ENCODE data around the gene TPTE.
A peak's percentile ranks its signal among the peaks of the same experiment; 100 is the strongest.
"Not testable (repeated sequence)": the region's sequence is repeated elsewhere in the genome, so short reads cannot be mapped to it uniquely, and the experiment has no call there.

The TPTE gene

DNA sequence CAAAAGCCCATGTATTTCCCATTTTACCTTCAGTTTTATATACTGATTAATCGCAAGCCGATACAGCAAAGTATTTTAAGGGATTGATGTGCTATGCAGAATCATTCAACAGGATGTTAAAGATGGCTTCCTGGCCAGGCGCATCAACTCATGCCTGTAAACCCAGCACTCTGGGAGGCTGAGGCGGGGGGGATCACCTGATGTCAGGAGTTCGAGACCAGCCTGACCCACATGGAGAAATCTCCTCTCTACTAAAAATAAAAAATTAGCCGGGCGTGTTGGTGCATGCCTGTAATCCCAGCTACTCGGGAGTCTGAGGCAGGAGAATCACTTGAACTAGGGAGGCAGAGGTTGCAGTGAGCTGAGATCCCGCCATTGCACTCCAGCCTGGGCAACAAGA lies 116.8 kb downstream of the TPTE start:
- not testable (repeated sequence) for H3K36me3 ChIP-seq (replicated peaks in 1 of 2; ENCODE audit: control insufficient read depth in 2 of 2, insufficient read depth in 2 of 2, low read length in 2 of 2); H3K27ac ChIP-seq (replicated peaks; ENCODE audit: low read length); H3K23ac ChIP-seq (ENCODE audit: low read depth, low read length, poor library complexity); H2AFZ ChIP-seq (ENCODE audit: low read length); H2BK120ac ChIP-seq (ENCODE audit: low read depth, low read length); DNase-seq (ENCODE audit: low spot score); H3K27me3 ChIP-seq (ENCODE audit: control insufficient read depth in 3 of 3, insufficient read depth in 3 of 3, low read depth in 1 of 3, low read length in 3 of 3); H2BK12ac ChIP-seq (ENCODE audit: low read length); H3K9ac ChIP-seq (ENCODE audit: low read depth, low read length, poor library complexity); H3K4me1 ChIP-seq (ENCODE audit: control insufficient read depth in 2 of 2, insufficient read depth in 1 of 2, low read depth in 1 of 2, low read length in 2 of 2); H2BK15ac ChIP-seq (ENCODE audit: low read length); H4K91ac ChIP-seq (ENCODE audit: low read depth, low read length, poor library complexity); H3K4me3 ChIP-seq (ENCODE audit: low read length in 2 of 2); H3K4me2 ChIP-seq (ENCODE audit: insufficient read depth, low read length, poor library complexity, severe bottlenecking); H3K18ac ChIP-seq (ENCODE audit: low read length); H3K14ac ChIP-seq (ENCODE audit: low read length); H2BK5ac ChIP-seq (ENCODE audit: low read length); H3K79me1 ChIP-seq (ENCODE audit: low read depth, low read length); H3K4ac ChIP-seq (ENCODE audit: low read length); H4K8ac ChIP-seq (ENCODE audit: low read depth, low read length); H2AK5ac ChIP-seq (ENCODE audit: low read depth, low read length)
- peaks cover 0 to 15% of the 10 kb centered on the region in 2 donors for H3K9me3 ChIP-seq (replicated peaks in 1 of 2; ENCODE audit: control insufficient read depth in 2 of 2, insufficient read depth in 1 of 2, low read depth in 1 of 2, low read length in 2 of 2)
- no CpG with 5 or more reads among the region's 9 CpGs for WGBS, 2 donors (ENCODE audit: extremely low coverage in 2 of 2, insufficient read length in 2 of 2, insufficient replicate concordance in 1 of 2)

DNA sequence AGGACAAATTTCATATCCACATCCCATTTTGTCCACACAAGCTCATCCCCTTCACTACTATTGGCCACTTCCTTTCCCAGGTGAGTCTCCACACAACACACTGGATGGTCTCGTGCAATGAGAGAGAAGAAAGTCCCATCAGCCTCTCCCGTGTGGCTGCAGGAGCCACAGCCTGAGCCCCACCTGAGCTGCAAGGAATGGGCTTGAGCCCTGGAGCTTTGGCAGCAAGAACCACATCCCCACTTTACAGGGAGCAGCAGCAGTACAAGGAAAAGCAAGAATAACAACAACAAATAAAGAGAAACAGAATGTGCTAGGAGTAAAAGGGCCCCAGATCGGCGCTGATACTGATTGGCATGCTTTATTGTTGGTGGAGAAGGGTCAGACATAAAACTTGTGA lies 117.7 kb downstream of the TPTE start:
- H3K4me2 ChIP-seq (ENCODE audit: insufficient read depth, low read length, poor library complexity, severe bottlenecking), result no peak overlapping the region
- H2BK15ac ChIP-seq (ENCODE audit: low read length), result no peak overlapping the region
- no peak overlapping the region for H3K14ac ChIP-seq (ENCODE audit: low read length)
- H2BK5ac ChIP-seq (ENCODE audit: low read length), result no peak overlapping the region
- H3K27ac ChIP-seq (replicated peaks; ENCODE audit: low read length), result no peak overlapping the region
- H3K9ac ChIP-seq (ENCODE audit: low read depth, low read length, poor library complexity), result no peak overlapping the region
- H3K4me1 ChIP-seq (ENCODE audit: control insufficient read depth in 2 of 2, insufficient read depth in 1 of 2, low read depth in 1 of 2, low read length in 2 of 2), result no peaks in the 10 kb centered on the region
- peak overlapping the region in 1 of 2 donors; percentile 26 for H3K4me3 ChIP-seq (ENCODE audit: low read length in 2 of 2)
- no peak overlapping the region for H3K18ac ChIP-seq (ENCODE audit: low read length)
- no peak overlapping the region for H2AFZ ChIP-seq (ENCODE audit: low read length)
- no peak overlapping the region for H4K91ac ChIP-seq (ENCODE audit: low read depth, low read length, poor library complexity)
- no peak overlapping the region for H2AK5ac ChIP-seq (ENCODE audit: low read depth, low read length)
- no CpG with 5 or more reads among the region's 4 CpGs for WGBS, 2 donors (ENCODE audit: extremely low coverage in 2 of 2, insufficient read length in 2 of 2, insufficient replicate concordance in 1 of 2)
- H3K23ac ChIP-seq (ENCODE audit: low read depth, low read length, poor library complexity), result no peak overlapping the region
- H2BK12ac ChIP-seq (ENCODE audit: low read length), result no peak overlapping the region
- peaks cover 0 to 16% of the 10 kb centered on the region in 2 donors for H3K9me3 ChIP-seq (replicated peaks in 1 of 2; ENCODE audit: control insufficient read depth in 2 of 2, insufficient read depth in 1 of 2, low read depth in 1 of 2, low read length in 2 of 2)
- DNase-seq (ENCODE audit: low spot score), result no peak
- no peaks in the 10 kb centered on the region for H3K36me3 ChIP-seq (replicated peaks in 1 of 2; ENCODE audit: control insufficient read depth in 2 of 2, insufficient read depth in 2 of 2, low read length in 2 of 2)
- H2BK120ac ChIP-seq (ENCODE audit: low read depth, low read length), result no peak overlapping the region
- H4K8ac ChIP-seq (ENCODE audit: low read depth, low read length), result no peak overlapping the region
- H3K27me3 ChIP-seq (ENCODE audit: control insufficient read depth in 3 of 3, insufficient read depth in 3 of 3, low read depth in 1 of 3, low read length in 3 of 3), result no peaks in the 10 kb centered on the region
- no peaks in the 10 kb centered on the region for H3K79me1 ChIP-seq (ENCODE audit: low read depth, low read length)
- H3K4ac ChIP-seq (ENCODE audit: low read length), result no peak overlapping the region

DNA sequence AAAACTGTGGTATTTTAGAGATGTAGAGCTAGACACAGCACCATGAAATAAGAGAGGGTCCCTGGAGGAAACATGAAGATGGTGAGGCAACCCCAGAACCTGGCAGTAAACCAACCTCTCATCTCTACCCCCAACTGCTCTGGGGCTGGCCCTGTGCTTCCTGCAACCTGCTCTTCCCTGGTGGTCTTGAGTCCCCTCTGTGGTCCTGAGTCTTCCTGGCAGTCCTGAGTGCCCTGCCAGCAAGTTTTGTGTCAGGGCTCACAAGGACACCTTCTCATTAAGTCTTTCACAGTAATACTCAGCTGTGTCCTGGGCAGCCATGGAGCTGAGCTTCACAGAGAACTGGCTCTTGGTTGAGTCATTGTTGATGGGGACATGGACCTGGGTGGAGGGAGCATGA lies 118.4 kb downstream of the TPTE start:
- H3K4ac ChIP-seq (ENCODE audit: low read length); H3K14ac ChIP-seq (ENCODE audit: low read length); H3K27me3 ChIP-seq (ENCODE audit: control insufficient read depth in 3 of 3, insufficient read depth in 3 of 3, low read depth in 1 of 3, low read length in 3 of 3); H4K91ac ChIP-seq (ENCODE audit: low read depth, low read length, poor library complexity); H3K23ac ChIP-seq (ENCODE audit: low read depth, low read length, poor library complexity); H2BK15ac ChIP-seq (ENCODE audit: low read length); H2AFZ ChIP-seq (ENCODE audit: low read length); H2AK5ac ChIP-seq (ENCODE audit: low read depth, low read length); H2BK120ac ChIP-seq (ENCODE audit: low read depth, low read length); H3K4me1 ChIP-seq (ENCODE audit: control insufficient read depth in 2 of 2, insufficient read depth in 1 of 2, low read depth in 1 of 2, low read length in 2 of 2); H3K36me3 ChIP-seq (replicated peaks in 1 of 2; ENCODE audit: control insufficient read depth in 2 of 2, insufficient read depth in 2 of 2, low read length in 2 of 2); H2BK12ac ChIP-seq (ENCODE audit: low read length); H2BK5ac ChIP-seq (ENCODE audit: low read length); H4K8ac ChIP-seq (ENCODE audit: low read depth, low read length); H3K27ac ChIP-seq (replicated peaks; ENCODE audit: low read length); H3K79me1 ChIP-seq (ENCODE audit: low read depth, low read length); H3K4me2 ChIP-seq (ENCODE audit: insufficient read depth, low read length, poor library complexity, severe bottlenecking); DNase-seq (ENCODE audit: low spot score); H3K18ac ChIP-seq (ENCODE audit: low read length); H3K9ac ChIP-seq (ENCODE audit: low read depth, low read length, poor library complexity); H3K4me3 ChIP-seq (ENCODE audit: low read length in 2 of 2): not testable (repeated sequence)
- peaks cover 0 to 16% of the 10 kb centered on the region in 2 donors for H3K9me3 ChIP-seq (replicated peaks in 1 of 2; ENCODE audit: control insufficient read depth in 2 of 2, insufficient read depth in 1 of 2, low read depth in 1 of 2, low read length in 2 of 2)

DNA sequence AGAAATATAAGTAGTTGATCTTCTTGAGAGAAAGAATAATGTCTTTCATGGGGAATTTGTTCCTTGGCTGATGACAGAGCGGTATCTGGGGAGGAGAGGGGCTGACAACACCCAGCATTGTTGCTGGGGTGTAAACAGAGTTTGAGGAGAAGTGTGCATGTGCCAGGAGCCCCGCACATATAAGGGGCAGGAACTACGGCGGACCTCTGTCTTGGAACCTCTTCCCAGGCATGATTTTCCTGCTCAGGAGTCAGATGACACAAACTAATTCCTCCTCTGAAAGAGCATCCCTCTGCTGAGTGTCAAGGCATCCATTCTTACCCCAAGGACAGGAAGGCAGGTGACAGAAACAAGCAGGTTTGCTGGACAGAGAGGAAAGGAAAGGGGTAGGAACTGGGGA lies 119.1 kb downstream of the TPTE start:
- no peak overlapping the region for H2BK120ac ChIP-seq (ENCODE audit: low read depth, low read length)
- no peaks in the 10 kb centered on the region for H3K27me3 ChIP-seq (ENCODE audit: control insufficient read depth in 3 of 3, insufficient read depth in 3 of 3, low read depth in 1 of 3, low read length in 3 of 3)
- peaks cover 0 to 16% of the 10 kb centered on the region in 2 donors for H3K9me3 ChIP-seq (replicated peaks in 1 of 2; ENCODE audit: control insufficient read depth in 2 of 2, insufficient read depth in 1 of 2, low read depth in 1 of 2, low read length in 2 of 2)
- no peak overlapping the region for H2BK15ac ChIP-seq (ENCODE audit: low read length)
- no peak overlapping the region for H3K4me2 ChIP-seq (ENCODE audit: insufficient read depth, low read length, poor library complexity, severe bottlenecking)
- H3K79me1 ChIP-seq (ENCODE audit: low read depth, low read length), result no peaks in the 10 kb centered on the region
- H2AFZ ChIP-seq (ENCODE audit: low read length), result no peak overlapping the region
- H3K36me3 ChIP-seq (replicated peaks in 1 of 2; ENCODE audit: control insufficient read depth in 2 of 2, insufficient read depth in 2 of 2, low read length in 2 of 2), result no peaks in the 10 kb centered on the region
- no peak overlapping the region for H3K9ac ChIP-seq (ENCODE audit: low read depth, low read length, poor library complexity)
- no peak for DNase-seq (ENCODE audit: low spot score)
- no peak overlapping the region for H3K27ac ChIP-seq (replicated peaks; ENCODE audit: low read length)
- H3K14ac ChIP-seq (ENCODE audit: low read length), result no peak overlapping the region
- no peak overlapping the region for H4K91ac ChIP-seq (ENCODE audit: low read depth, low read length, poor library complexity)
- H2BK12ac ChIP-seq (ENCODE audit: low read length), result no peak overlapping the region
- no peak overlapping the region for H3K4me3 ChIP-seq (ENCODE audit: low read length in 2 of 2)
- H3K4ac ChIP-seq (ENCODE audit: low read length), result no peak overlapping the region
- H2BK5ac ChIP-seq (ENCODE audit: low read length), result no peak overlapping the region
- no peak overlapping the region for H4K8ac ChIP-seq (ENCODE audit: low read depth, low read length)
- no peak overlapping the region for H3K18ac ChIP-seq (ENCODE audit: low read length)
- H3K4me1 ChIP-seq (ENCODE audit: control insufficient read depth in 2 of 2, insufficient read depth in 1 of 2, low read depth in 1 of 2, low read length in 2 of 2), result no peaks in the 10 kb centered on the region
- H3K23ac ChIP-seq (ENCODE audit: low read depth, low read length, poor library complexity), result no peak overlapping the region
- WGBS, 2 donors (ENCODE audit: extremely low coverage in 2 of 2, insufficient read length in 2 of 2, insufficient replicate concordance in 1 of 2), result no CpG with 5 or more reads among the region's 4 CpGs
- H2AK5ac ChIP-seq (ENCODE audit: low read depth, low read length), result no peak overlapping the region

All from neuronal stem cell (in vitro differentiated cells).